HG02981 (cell line): Measurements from ENCODE around the gene KLK2.

ENCODE experiments used
- ATAC-seq: cut with Tn5 transposase; IDR thresholded peaks from one replicate; pipeline ENCODE4 v1.9.1; 2021; ENCODE audit warnings: mild to moderate bottlenecking, moderate library complexity; ENCODE audit not compliant: unreplicated experiment

KLK2 gene

DNA sequence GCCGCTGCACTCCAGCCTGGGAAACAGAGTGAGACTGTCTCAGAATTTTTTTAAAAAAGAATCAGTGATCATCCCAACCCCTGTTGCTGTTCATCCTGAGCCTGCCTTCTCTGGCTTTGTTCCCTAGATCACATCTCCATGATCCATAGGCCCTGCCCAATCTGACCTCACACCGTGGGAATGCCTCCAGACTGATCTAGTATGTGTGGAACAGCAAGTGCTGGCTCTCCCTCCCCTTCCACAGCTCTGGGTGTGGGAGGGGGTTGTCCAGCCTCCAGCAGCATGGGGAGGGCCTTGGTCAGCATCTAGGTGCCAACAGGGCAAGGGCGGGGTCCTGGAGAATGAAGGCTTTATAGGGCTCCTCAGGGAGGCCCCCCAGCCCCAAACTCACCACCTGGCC lies at the start of gene KLK2:
TSS of gene KLK2 (plus strand) at position 384 of the 400 bp plus-strand sequence. CDS start 35 bp downstream, outside the sequence.
- no peak for ATAC-seq

GRCh38 chr19:50826492-50827240 lies 46.6 kb upstream of the KLK2 start:
- no peak for ATAC-seq

DNA sequence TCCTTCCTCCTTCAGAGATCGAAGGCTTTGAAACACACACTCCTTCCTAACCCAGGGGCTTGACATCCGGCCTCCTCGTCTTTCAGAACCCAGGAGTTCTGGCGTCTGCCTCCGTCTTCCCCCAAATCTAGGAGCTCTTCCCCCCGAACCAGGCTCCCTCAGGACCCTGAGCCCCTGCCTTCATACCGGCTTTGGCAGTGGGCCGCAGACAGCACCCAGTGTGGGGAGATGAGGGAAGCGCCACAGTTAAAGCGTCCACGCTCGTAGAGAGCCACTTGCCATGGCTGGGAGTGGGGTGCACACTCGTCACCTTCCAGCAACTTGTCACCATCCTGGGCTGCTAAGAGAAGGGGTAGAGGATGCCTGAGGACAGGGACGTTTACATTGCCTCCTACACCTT lies 45.8 kb upstream of the KLK2 start:
- ATAC-seq, result no peak

DNA sequence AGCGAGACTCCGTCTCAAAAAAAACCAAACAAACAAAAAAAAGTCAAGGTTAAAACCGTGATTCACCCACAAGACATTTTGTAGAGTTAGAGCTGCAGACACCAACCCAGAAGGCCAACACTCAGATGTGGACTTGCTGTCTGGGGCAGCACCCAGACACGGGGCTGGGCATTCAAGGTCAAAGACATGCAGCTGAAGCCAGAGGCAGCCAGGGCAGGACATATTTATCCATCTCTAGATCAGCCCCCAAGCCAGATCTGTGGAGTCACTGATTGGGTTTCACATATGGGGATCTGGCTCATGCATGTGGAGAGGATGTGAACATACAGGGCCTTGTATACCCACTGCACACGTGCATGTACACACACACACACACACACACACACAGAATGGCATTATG lies 43.4 kb upstream of the KLK2 start:
- ATAC-seq, result no peak

DNA sequence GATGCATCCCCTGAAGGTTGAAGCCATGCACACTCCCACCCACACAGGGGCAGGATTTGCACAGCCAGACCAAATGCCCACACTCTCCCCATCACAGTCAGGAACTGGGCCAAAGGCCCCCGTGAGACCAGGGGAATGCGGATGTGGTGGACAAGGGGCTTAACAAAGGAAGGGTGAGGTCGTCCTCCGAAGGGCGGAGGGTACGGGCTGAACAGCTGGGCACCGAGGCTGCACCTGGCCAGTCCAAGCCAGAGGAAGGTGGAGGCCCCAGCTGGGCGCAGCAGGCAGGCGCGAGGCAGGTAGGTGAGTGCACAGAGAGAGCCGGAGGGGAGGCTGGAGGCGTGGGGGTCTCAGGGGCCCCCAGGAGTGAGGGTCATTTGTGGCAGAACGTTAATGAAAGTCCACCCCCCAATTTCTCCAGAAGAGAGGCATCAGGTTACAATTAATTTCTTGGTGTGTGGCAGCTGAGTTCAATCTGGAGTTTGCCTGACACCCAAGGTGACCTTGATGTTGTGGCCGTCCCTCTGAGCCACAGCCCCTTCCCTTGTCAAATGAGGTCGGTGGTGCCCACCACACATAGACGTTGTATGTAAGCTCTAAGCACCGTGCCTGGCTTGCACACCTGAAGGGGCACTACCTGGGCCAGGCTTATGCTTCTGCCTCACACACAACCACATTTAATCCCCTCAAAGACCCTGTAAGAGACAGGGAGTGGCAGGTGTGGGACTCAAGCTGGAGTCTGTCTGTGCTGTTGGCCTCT lies 42.8 kb upstream of the KLK2 start:
- ATAC-seq, result no peak

GRCh38 chr19:50831026-50831396 lies 42.2 kb upstream of the KLK2 start:
- ATAC-seq, result no peak

DNA sequence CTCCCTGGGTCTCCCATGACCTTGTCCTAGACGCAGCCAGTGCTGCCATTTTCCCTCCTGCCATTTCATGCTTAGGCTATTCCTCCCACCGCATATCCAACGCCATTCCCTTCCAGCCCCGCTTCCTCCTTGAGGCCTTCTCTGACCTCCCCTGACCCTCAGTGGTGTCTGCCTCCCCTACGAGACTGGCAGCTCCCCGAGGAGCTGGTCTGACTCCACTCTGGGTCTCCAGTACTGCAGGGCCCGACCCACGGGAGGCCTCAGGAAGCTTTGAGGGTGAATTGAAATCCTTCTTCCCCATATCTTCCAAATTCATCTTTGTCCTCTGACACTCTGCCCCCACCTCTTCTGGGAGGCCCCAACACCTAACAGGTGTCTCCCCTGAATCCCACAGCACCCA lies 40.6 kb upstream of the KLK2 start:
- no peak for ATAC-seq

DNA sequence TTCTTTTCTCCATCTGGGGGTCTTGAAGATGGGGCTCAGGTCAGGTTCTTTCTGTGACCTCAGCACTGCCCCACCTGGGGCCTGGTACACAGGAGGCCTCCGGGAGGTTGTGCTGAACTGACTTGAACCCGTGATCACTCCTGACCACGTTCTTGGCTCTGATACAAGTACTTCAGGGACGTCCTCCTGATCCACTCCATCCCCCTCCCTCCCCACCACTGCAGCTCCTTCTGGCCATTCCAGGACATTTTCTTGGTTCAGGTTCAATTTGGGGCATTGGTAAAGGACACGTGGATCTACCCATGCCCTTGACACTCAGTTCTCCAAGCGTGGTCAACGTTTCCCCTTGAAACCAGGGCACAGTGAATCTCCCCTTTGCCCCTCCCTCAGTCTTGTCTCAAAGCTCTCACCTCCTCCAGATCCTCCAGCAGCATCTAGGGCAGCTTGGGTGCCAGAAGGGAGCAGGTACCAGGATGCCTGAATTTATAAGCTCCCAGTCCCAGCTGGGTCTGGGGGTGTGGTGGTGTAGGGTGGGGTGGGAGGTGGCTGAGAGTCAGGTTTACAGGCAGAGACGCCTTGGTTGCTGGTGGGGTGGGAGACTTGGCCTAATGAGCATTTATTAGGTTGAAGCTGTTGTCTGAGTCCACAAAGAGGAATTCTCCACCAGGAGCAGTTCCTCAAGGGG lies 40.0 kb upstream of the KLK2 start, which contains the start of gene KLK15:
TSS of gene KLK15 (minus strand) at position 458 of the 685 bp plus-strand sequence. CDS start 2,082 bp downstream, outside the sequence.
- ATAC-seq, result no peak

GRCh38 chr19:50833802-50834167 lies 39.5 kb upstream of the KLK2 start:
- ATAC-seq, result no peak

DNA sequence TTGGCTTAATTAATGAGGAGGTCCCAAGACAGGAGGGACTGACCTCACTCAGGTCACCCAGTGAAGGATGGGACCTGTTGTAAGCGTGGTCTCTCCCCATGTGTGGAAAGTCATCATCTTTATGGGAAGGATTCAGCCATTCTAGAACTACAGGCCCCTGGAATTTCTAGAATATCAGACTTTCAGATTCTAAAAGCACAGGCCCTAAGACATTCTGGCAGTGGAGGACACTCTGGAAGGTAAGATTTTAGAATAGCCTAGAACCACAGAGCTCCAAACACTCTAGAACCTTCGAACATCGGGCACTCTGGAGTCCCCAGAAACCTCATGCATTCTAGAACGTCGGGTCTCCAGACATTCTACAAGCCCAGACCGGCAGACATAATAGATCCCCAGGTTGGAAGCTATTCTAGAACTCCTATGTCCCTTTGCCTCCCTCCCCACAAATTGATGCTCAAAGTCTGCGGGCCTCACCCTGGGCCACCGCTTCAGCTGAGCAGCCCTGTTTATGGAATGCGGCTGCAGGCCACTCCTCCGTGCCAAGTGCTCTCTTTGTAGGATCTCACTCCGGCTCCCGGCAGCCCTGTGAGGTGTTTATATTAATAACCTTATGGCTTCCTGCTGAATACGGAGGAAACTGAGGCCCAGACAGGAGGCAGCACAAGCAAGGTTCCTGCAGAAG lies 38.0 kb upstream of the KLK2 start:
- ATAC-seq, result no peak

DNA sequence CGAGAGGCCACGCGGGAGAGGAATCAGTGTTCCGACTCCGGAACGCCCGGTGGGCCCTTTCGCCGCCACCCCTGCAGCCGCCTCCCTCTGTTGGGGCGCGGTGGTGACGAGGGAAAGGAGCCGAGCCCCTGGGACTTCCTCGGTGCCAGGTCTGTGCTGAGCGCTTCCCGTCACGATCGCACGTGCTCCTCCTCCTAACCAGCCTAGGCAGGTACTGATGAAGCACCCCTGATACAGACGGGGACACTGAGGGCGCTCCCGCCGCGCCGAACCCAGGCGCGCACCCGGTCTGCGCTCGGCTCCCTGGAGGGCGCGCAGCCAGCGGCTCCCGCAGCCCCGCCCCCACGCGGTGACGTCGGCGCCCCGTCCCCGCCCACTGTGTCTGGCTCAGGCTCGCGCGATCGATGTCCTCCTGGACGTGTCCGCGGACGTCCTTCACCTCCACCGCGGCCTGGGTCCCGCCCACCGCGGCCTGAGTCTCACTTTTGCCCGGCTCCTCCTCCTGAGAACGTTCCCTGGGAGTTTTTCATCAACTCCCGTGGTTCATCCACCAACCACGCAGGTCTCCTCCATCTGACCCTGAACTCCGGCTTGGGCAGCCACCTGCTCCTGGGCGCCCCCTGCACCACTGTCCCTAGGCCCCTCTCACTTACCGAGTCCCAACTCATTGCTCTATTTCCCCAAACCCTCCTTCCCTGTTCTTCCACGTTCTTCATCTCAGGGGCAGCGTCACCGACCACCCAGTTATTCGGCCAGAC lies 37.3 kb upstream of the KLK2 start:
- peak; percentile 79 for ATAC-seq

GRCh38 chr19:50836543-50837195 lies 36.6 kb upstream of the KLK2 start:
- no peak for ATAC-seq

DNA sequence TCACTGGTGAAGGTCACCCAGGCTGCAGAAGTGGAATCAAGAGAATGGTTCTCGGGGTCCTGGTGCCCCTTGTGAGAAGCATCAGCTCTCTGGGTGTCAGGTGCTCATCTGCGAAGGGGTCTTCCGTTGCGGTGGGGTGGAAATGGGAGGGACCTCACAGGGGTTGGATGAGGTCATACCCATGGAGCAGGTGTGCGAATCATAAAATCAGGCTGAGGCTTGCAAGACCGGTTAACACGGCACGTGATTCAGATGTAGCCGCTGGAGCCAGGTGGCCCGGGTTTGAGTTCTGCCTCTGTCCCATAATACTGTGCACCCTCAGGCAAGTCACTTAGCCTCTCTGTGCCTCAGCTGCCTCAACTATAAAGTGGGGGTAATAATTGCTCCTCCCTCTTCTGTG lies 35.9 kb upstream of the KLK2 start:
- no peak for ATAC-seq

GRCh38 chr19:50838239-50838638 lies 35.0 kb upstream of the KLK2 start:
- ATAC-seq, result no peak

GRCh38 chr19:50839712-50840655 lies 33.3 kb upstream of the KLK2 start:
- no peak for ATAC-seq

DNA sequence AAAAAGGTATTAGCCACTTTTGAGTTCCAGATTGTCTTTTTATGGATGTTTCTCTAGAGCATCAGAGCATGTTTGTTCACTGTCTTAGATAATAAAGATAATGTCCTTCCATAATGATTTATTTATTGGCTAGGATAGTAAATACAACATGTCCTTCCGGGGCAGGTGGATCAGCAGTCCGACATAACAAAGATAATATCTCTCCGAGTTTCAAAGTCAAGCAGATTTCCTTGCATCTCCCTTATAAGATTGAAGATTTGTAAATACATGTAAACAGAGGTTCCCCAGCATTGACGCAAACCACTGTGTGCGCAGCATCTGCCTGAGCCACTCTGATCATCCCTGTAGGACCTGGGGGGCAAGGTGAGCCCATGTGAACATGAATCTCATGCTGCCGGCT lies 31.1 kb upstream of the KLK2 start:
- no peak for ATAC-seq

DNA sequence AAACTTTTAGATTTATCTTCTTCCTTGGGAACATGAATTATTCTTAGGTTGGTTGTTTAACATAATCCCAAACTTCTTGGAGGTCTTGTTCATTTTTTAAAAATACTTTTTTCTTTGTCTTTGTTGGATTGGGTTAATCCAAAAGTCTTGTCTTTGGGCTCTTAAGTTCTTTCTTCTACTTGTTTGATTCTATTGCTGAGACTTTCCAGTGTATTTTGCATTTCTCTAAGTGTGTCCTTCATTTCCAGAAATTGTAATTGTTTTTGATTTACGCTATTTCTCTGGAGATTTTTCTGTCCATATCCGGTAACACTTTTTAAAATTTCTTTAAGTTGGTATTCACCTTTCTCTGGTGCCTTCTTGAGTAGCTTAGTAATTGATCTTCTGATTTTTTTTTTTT lies 30.0 kb upstream of the KLK2 start:
- no peak for ATAC-seq

- no peak for ATAC-seq
These were observed 29.5 kb upstream of the KLK2 start for GRCh38 chr19:50843701-50844221.
